PC-3 (cell line): ENCODE results near the gene RMC1.

ENCODE experiments used
- CTCF ChIP-seq: fragments of 300-600 bp; sonication (generic); conservative IDR thresholded peaks from 2 replicates; pipeline ENCODE4 v1.5.1; 2017; ENCODE audit warnings: antibody characterized with exemption, low read depth, mild to moderate bottlenecking, low read length
- EZH2 ChIP-seq: fragments of 300-600 bp; sonication (generic); IDR thresholded peaks from one replicate; pipeline ENCODE4 v1.6.1; 2017; ENCODE audit warnings: antibody characterized with exemption, mild to moderate bottlenecking, low read length; ENCODE audit not compliant: unreplicated experiment
- EZH2phosphoT487 ChIP-seq: fragments of 300-600 bp; sonication (generic); IDR thresholded peaks from 2 replicates; pipeline ENCODE4 v1.6.1; 2018; ENCODE audit warnings: mild to moderate bottlenecking, antibody characterized with exemption, low read length, borderline replicate concordance

GRCh38 chr18:23493654-23494053 is 9.7 kb upstream of the RMC1 start:
- TF ChIP-seq CTCF = no peak
- TF ChIP-seq EZH2 = no peak
- TF ChIP-seq EZH2phosphoT487 = no peak
